ENCODE measurements around the gene ESPN.
A peak's percentile ranks its signal among the peaks of the same experiment; 100 is the strongest.
"Not testable (repeated sequence)": the region's sequence is repeated elsewhere in the genome, so short reads cannot be mapped to it uniquely, and the experiment has no call there.

Gene ESPN

GRCh38 chr1:6424619-6425593 is at the start of gene ESPN:
Gene ESPN, plus strand, starts transcription at chr1:6424776. Its CDS starts 180 bp downstream, at chr1:6424956.
- no peak for DNase-seq (ENCODE audit: low read depth in 4 of 4, low spot score in 1 of 4)

- DNase-seq (ENCODE audit: low read depth in 4 of 4, low spot score in 1 of 4) = no peak
Measured at GRCh38 chr1:6378096-6378746, 46.4 kb upstream of the ESPN start.

GRCh38 chr1:6380037-6380436 is 44.5 kb upstream of the ESPN start:
- DNase-seq (ENCODE audit: low read depth in 4 of 4, low spot score in 1 of 4) = no peak

GRCh38 chr1:6384135-6384534 is 40.4 kb upstream of the ESPN start:
- no peak for DNase-seq (ENCODE audit: low read depth in 4 of 4, low spot score in 1 of 4)

GRCh38 chr1:6384962-6385361 is 39.6 kb upstream of the ESPN start:
- no peak for DNase-seq (ENCODE audit: low read depth in 4 of 4, low spot score in 1 of 4)

- no peak for DNase-seq (ENCODE audit: low read depth in 4 of 4, low spot score in 1 of 4)
Measured at GRCh38 chr1:6385488-6386191, 38.9 kb upstream of the ESPN start.

- DNase-seq (ENCODE audit: low read depth in 4 of 4, low spot score in 1 of 4) = no peak
Measured at GRCh38 chr1:6386371-6386949, 38.1 kb upstream of the ESPN start.

GRCh38 chr1:6389971-6390370 is 34.6 kb upstream of the ESPN start:
- no peak for DNase-seq (ENCODE audit: low read depth in 4 of 4, low spot score in 1 of 4)

GRCh38 chr1:6391951-6392808 is 32.4 kb upstream of the ESPN start:
- no peak for DNase-seq (ENCODE audit: low read depth in 4 of 4, low spot score in 1 of 4)

- no peak for DNase-seq (ENCODE audit: low read depth in 4 of 4, low spot score in 1 of 4)
Measured at GRCh38 chr1:6392809-6393399, 31.7 kb upstream of the ESPN start.

- DNase-seq (ENCODE audit: low read depth in 4 of 4, low spot score in 1 of 4) = peak; percentile 79 to 90 (median 85)
Measured at GRCh38 chr1:6393400-6394187, 31.0 kb upstream of the ESPN start, which contains the start of gene ACOT7. Gene ACOT7, minus strand, starts transcription at chr1:6393767. Its CDS starts 368 bp downstream, at chr1:6393399.

GRCh38 chr1:6395130-6395529 is 29.4 kb upstream of the ESPN start:
- not testable (repeated sequence) for DNase-seq (ENCODE audit: low read depth in 4 of 4, low spot score in 1 of 4)

- DNase-seq (ENCODE audit: low read depth in 4 of 4, low spot score in 1 of 4) = not testable (repeated sequence)
Measured at GRCh38 chr1:6395781-6396244, 28.8 kb upstream of the ESPN start.

GRCh38 chr1:6396998-6397397 is 27.6 kb upstream of the ESPN start:
- DNase-seq (ENCODE audit: low read depth in 4 of 4, low spot score in 1 of 4) = no peak

- DNase-seq (ENCODE audit: low read depth in 4 of 4, low spot score in 1 of 4) = no peak
Measured at GRCh38 chr1:6397844-6398441, 26.6 kb upstream of the ESPN start.

GRCh38 chr1:6399294-6399693 is 25.3 kb upstream of the ESPN start:
- no peak for DNase-seq (ENCODE audit: low read depth in 4 of 4, low spot score in 1 of 4)

- no peak for DNase-seq (ENCODE audit: low read depth in 4 of 4, low spot score in 1 of 4)
Measured at GRCh38 chr1:6401673-6402072, 22.9 kb upstream of the ESPN start.

GRCh38 chr1:6408023-6408422 is 16.6 kb upstream of the ESPN start:
- no peak for DNase-seq (ENCODE audit: low read depth in 4 of 4, low spot score in 1 of 4)

GRCh38 chr1:6409053-6409452 is 15.5 kb upstream of the ESPN start:
- DNase-seq (ENCODE audit: low read depth in 4 of 4, low spot score in 1 of 4) = no peak
